ENCODE measurements around the gene KLF7. TPM values are rescaled to one million over a fixed set of nuclear protein-coding genes. Genes with fewer than 3 reads are reported as not detected.

The KLF7 gene
- total and polyA plus RNA-seq, 2 donors (not counting 3 experiments of a cell fraction or from before 2014, with no cell fraction given), result 32.8 to 42.9 TPM

- Histone ChIP-seq H3K27me3 (ENCODE audit: control insufficient read depth in 2 of 2, insufficient read depth in 2 of 2, low read length in 2 of 2) (no peaks in the 10 kb centered on the region), H3K79me2 (ENCODE audit: control insufficient read depth, insufficient read depth, low read length) (no peaks in the 10 kb centered on the region), H3K4me1 (ENCODE audit: control insufficient read depth, extremely low read depth, insufficient read depth, low read length) (no peaks in the 10 kb centered on the region), H3K4me3 (replicated peaks in 1 of 3; ENCODE audit: insufficient read depth in 1 of 3, low read depth in 1 of 3, low read length in 3 of 3) (no peak overlapping the region), H4K20me1 (replicated peaks; ENCODE audit: control insufficient read depth, extremely low read depth, insufficient read depth, low read length) (no peaks in the 10 kb centered on the region), H3K9me1 (replicated peaks; ENCODE audit: control insufficient read depth, extremely low read depth, insufficient read depth, low read length) (no peaks in the 10 kb centered on the region), H3K9ac (replicated peaks; ENCODE audit: extremely low read depth, insufficient read depth, low read length) (no peak overlapping the region), H3K27ac (ENCODE audit: insufficient read depth, low read depth, low read length) (no peak overlapping the region), H3K4me2 (ENCODE audit: insufficient read depth, low read length) (no peak overlapping the region), H2AFZ (ENCODE audit: low read depth, low read length) (no peak overlapping the region), H3K9me3 (replicated peaks; ENCODE audit: control insufficient read depth, insufficient read depth, low read length) (no peaks in the 10 kb centered on the region), H3K36me3 (ENCODE audit: control insufficient read depth in 2 of 2, extremely low read depth in 1 of 2, insufficient read depth in 2 of 2, low read length in 2 of 2) (no peaks in the 10 kb centered on the region)
- no peak for DNase-seq (ENCODE audit: low read depth, low spot score)
- no TSS peak for BruUV-seq (replicated peaks)
- TF ChIP-seq GATA2 (IDR thresholded peaks at IDR 0.05; ENCODE audit: insufficient read depth, insufficient read length, low read depth, low read length) (no peak), POLR2A (IDR thresholded peaks at IDR 0.05; ENCODE audit: low read depth, low read length) (no peak), CTCF (IDR thresholded peaks at IDR 0.05; ENCODE audit: extremely low read depth in 1 of 2, insufficient read depth in 1 of 2, low read depth in 1 of 2, low read length in 2 of 2) (no peak), EZH2 (IDR thresholded peaks at IDR 0.05; ENCODE audit: borderline replicate concordance, low read depth, low read length, severe bottlenecking) (no peak), MYC (IDR thresholded peaks at IDR 0.05; ENCODE audit: low read depth, low read length) (no peak), POLR2AphosphoS5 (IDR thresholded peaks at IDR 0.05; ENCODE audit: insufficient read depth, low read depth, low read length) (no peak), MAX (IDR thresholded peaks at IDR 0.05; ENCODE audit: insufficient read depth, insufficient read length) (no peak), FOS (IDR thresholded peaks at IDR 0.05; ENCODE audit: borderline replicate concordance, insufficient read depth, low read length) (no peak)
- dilution Hi-C loops (cut with MboI; ENCODE audit: extremely low pct_ligation_motif_present, low sequenced_read_pairs), result no loop called here
- FAIRE-seq, result no peak
- ChIA-PET CTCF (interaction anchor here (1.8 to 2.4 kb wide), 2 partner anchors 12 to 14 kb away, joined by 5 to 8 read pairs; no protein-coding TSS in a partner anchor), POLR2A (interaction anchor here (0.6 kb wide), 1 partner anchor 139 kb away, joined by 3 read pairs; no protein-coding TSS in a partner anchor)
- intact Hi-C loops (cut with micrococcal nuclease), result no loop called here
Observed at GRCh38 chr2:207206011-207206410, 40.3 kb upstream of the KLF7 start.
